ENCODE results near the gene ARID1B.

ARID1B gene

DNA sequence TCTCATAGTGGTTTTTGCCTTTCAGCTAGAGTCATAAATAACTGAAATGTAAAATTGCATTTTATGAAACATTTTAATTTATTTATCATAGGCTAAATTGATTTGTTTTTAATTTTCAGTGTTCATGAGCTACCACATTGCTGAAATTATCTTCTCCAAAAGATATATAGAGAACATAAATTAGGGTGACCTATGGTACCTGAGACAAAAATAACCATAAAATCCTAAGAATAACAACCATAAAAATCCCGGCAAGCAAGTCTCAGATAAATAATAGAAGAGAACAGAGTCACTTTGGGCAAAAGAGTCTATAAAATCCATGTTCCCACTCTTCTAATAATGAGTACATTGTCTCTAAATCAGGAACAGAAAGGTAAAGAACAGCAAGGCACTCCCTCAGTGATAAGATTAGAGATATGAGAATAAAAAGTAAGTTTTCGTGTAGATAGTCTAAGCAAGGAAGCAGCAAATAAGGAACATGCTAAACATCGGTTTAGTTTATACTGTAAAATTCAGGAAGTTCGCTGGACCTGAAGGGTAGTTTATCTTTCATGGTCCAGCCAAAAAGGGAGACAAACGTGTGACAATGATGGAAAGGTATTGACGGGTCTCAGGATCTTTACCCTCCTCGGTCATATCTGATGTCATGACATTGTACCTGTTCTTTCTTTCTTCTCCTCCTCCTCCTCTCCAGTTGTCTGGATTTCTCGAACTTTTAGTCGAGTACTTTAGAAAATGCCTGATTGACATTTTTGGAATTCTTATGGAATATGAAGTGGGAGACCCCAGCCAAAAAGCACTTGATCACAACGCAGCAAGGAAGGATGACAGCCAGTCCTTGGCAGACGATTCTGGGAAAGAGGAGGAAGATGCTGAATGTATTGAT is 428.5 kb downstream of the ARID1B start:
- no peak for DNase-seq (ENCODE audit: low read depth in 3 of 3)

- DNase-seq (ENCODE audit: low read depth in 3 of 3) = no peak
These were observed 429.2 kb downstream of the ARID1B start for GRCh38 chr6:157206359-157206815.

- no peak for DNase-seq (ENCODE audit: low read depth in 3 of 3)
These were observed 430.4 kb downstream of the ARID1B start for GRCh38 chr6:157207521-157208076.

- no peak for DNase-seq (ENCODE audit: low read depth in 3 of 3)
These were observed 432.8 kb downstream of the ARID1B start for GRCh38 chr6:157209865-157210530.

DNA sequence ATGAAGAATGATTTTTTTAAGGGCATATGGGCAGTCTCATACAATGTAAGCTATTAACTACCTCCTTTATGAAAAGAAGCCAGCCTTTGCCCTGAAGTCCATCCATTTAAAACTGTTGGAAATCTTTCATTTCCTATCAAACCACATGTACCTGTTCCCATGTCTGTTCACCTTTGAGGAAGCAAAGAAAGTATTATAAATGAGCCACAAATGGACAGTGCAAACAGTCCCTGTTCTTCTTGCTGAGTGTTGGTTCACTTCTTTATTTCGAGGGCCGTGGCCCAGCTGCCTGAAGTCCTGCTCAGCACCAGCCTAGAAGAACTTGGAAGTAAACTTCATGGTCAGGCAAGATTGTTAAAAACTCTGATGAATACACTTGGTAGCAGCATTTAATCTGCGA is 433.8 kb downstream of the ARID1B start:
- DNase-seq (ENCODE audit: low read depth in 3 of 3) = no peak

- no peak for DNase-seq (ENCODE audit: low read depth in 3 of 3)
These were observed 434.7 kb downstream of the ARID1B start for GRCh38 chr6:157211603-157212455.

DNA sequence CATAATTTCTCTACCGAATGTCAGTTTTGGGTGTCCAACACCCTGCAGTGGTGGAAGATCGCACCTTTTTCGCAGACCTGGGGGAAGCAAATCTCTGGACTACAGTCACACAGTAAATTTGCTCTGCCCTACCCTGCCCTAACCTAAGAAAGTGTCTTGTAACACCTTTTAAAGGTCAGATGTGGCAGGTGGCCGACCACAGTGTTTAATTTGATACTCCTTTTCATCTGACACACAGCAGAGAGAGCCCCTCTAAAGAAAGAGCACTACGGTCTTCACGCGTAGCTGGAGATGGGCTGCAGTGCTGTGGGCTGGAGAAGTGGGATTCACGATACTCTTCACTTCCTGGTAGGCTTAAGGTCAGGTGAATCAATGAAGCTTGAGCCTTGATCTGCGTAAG is 436.2 kb downstream of the ARID1B start:
- no peak for DNase-seq (ENCODE audit: low read depth in 3 of 3)

- DNase-seq (ENCODE audit: low read depth in 3 of 3) = no peak
These were observed 436.9 kb downstream of the ARID1B start for GRCh38 chr6:157213907-157214565.

- DNase-seq (ENCODE audit: low read depth in 3 of 3) = no peak
These were observed 438.5 kb downstream of the ARID1B start for GRCh38 chr6:157215717-157216116.

GRCh38 chr6:157216570-157216969 is 439.4 kb downstream of the ARID1B start:
- DNase-seq (ENCODE audit: low read depth in 3 of 3) = no peak

DNA sequence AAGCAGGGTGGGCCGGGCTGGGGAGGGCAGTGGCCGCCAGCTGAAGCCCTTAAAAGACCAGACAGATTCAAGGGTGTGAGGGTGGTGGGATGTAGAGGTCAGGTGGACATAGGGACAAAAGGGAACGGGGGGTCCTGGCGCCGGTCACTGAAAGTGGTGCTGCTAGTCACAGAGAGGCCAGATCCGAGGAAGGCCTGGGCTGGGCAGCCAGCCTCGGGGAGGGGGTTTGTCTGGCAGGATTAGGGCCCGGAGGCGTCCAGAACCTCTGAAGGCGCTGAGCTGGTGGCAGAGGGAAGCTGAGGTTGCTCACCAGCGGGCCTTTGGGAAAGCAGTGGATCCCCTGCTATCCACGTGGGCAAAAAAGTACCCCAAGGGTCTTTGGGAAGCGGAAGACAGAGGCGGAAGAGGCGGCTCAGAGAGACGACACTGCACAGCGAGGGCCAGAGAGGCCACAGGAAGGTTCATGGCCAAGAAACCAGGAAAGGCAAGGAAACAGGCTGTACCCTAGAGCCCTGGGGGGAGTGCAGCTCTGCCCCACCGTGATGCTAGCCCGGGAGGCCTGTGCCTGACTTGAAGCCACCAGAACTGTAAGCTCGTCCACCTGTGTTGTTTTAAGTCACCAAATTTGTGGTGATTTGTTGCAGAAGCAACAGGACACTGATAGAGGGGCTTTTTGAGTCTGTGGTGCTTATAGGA is 440.2 kb downstream of the ARID1B start:
- no peak for DNase-seq (ENCODE audit: low read depth in 3 of 3)

- no peak for DNase-seq (ENCODE audit: low read depth in 3 of 3)
These were observed 440.8 kb downstream of the ARID1B start for GRCh38 chr6:157217894-157218370.

DNA sequence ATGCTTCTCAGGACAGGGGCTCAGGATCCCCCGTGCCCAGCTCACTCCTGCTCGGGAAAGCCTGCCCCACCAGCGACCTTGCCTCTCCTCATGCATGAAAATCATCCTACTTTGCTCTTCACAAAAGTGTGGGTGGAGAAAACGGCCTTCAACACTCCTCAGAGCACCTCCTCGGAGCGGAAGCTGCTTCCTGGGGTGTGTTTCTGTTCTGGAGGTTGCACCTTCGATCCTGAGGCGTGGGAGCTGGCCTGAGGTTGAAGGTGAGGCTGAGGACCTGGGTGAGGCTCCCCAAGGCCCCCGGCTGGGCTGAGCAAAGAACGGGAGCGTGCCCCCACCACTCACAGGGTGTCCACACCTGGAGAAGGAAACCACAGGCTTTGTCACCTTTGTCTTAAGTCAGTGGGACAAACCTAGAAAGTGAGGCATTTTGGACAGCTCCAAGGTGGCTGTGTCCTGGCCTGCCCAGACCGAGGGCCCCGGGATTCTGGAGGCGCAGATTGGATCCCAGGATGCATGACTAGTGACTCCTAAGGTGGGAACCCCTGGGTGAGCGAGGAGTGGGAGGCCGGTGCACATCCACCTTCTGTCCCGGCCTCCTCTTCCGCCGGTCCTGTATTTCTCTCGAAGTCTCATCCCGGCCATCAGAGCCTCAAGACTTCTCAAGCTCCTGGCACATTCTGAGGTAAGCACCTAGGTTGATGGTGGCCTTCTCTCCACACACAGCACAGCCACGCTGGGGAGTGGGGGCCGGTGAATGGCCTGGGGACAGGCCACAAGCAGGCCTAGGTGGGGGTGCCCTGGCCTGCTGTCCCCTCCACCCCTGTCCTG is 441.4 kb downstream of the ARID1B start:
- no peak for DNase-seq (ENCODE audit: low read depth in 3 of 3)

DNA sequence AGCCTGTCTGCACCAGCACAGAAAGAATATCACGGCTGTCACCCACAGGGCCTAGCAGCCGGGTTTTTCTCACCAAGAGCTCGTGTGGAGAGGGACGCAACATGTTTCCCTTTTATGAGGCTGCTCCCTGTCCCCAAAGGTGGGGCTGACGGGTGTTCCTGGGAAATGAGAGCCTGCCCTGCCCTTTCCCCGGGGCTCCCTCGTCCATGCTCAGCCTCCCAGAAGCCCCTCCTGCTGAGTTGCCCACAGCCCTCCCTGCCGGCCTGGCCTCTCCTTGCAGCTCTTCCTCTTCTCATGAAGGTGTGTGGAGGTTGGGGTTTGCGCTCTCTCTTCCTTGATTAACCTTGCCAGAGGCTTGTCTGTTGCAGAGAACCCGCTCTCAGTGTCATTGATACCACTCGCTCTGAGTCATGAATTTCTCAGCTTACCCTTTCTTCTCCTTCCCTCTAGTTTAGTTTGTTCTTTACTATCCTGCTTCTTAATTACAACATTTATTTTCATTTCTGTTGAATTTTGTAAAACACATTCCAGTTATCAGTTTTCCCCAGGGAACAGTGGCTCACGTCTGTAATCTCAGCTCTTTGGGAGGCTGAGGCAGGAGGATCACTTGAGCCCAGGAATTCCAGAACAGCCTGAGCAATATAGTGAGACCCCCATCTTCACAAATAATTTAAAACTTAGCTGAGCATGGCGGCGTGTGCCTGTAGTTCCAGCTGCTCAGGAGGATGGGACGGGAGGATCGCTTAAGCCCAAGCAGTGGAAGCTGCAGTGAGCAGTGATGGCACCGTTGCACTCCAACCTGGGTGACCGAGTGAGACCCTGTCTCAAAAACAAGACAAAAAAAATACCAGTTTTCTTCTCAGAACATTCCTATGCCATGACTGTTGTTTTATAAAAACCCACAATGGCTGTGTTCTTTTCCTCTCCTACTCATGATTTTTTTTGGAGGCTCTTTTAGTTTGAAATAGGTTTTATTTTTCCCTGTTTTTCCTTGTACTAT is 442.3 kb downstream of the ARID1B start:
- no peak for DNase-seq (ENCODE audit: low read depth in 3 of 3)

DNA sequence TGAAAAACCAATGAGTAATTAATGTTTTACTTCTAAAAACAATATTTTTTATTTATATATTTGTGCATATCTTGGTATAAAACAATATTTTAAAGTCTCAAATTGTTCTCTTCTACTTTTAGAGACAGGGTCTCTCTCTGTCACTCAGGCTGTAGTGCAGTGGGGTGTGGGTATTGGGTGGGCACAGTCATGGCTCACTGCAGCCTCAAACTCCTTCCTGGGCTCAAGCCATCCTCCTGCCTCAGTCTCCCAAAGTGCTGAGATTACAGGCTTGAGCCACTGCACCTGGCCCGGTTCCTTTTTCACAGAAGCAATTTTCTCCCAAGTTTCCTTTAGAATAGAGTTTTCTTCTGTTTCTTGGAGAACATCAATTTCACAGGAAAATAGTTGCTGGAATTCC is 443.3 kb downstream of the ARID1B start:
- DNase-seq (ENCODE audit: low read depth in 3 of 3) = no peak

DNA sequence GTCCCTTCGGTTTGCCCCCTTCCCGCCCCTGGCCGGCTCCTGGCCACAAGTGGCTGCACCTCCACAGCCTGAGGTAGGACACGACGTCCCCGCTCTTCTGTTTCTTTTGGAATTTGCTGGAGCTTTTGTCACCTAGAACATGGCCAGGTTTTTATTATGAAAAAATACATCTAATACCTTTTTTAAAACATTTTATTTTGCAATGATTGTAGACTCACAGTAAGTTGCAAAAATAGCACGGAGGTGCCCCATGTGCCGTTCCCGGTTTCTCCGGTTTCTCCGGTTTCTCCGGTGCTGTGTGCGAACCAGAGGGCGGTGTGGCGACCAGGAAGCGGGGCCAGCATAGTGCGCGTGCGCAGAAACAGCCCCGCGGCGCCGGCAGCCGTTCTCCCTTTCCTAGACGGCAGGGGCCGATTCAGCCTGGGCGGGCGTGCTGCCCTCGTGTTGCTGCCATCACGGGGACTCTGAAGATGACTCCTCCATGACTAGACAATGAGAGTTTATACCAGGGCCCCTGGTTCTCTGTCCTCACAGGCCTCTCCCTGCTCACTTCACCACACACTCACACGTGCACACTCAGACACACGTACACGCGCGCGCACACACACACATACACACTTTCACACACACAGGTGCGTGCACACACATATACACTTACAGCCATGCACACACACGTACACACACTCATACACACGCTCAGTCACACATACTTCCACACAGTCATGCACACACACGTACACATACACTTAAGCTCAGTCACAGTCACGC is 444.1 kb downstream of the ARID1B start:
- DNase-seq (ENCODE audit: low read depth in 3 of 3) = peak; percentile 68 to 83 (median 73)

DNA sequence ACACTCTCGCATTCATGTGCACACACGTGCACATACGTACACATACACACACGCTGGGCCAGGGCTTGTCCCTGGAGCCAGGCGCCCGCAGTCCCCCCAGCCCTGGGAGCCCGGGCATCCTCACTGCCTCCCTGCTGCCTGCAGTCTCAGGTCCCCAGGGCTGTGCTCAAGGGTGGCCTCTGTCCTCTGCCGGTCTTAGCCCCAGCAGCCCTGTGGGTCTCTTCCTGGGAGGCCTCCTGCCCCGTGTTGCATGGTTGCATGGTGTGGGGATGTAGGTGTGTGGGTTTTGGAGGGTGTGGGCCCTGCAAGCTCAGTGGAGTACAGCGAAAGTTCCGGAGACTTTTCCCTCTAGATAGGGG is 444.6 kb downstream of the ARID1B start:
- DNase-seq (ENCODE audit: low read depth in 3 of 3) = no peak
